ENCODE measurements around the gene ATXN7L3.
A peak's percentile ranks its signal among the peaks of the same experiment; 100 is the strongest.

The ATXN7L3 gene

DNA sequence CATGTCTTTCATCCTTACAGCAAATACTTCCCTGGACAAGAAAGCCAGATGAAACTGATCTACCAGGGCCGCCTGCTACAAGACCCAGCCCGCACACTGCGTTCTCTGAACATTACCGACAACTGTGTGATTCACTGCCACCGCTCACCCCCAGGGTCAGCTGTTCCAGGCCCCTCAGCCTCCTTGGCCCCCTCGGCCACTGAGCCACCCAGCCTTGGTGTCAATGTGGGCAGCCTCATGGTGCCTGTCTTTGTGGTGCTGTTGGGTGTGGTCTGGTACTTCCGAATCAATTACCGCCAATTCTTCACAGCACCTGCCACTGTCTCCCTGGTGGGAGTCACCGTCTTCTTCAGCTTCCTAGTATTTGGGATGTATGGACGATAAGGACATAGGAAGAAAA, 9.2 kb downstream of the ATXN7L3 start:
- DNase-seq (ENCODE audit: insufficient read length, low spot score): no peak
- FAIRE-seq: no peak
- TF ChIP-seq, protein P1, sequence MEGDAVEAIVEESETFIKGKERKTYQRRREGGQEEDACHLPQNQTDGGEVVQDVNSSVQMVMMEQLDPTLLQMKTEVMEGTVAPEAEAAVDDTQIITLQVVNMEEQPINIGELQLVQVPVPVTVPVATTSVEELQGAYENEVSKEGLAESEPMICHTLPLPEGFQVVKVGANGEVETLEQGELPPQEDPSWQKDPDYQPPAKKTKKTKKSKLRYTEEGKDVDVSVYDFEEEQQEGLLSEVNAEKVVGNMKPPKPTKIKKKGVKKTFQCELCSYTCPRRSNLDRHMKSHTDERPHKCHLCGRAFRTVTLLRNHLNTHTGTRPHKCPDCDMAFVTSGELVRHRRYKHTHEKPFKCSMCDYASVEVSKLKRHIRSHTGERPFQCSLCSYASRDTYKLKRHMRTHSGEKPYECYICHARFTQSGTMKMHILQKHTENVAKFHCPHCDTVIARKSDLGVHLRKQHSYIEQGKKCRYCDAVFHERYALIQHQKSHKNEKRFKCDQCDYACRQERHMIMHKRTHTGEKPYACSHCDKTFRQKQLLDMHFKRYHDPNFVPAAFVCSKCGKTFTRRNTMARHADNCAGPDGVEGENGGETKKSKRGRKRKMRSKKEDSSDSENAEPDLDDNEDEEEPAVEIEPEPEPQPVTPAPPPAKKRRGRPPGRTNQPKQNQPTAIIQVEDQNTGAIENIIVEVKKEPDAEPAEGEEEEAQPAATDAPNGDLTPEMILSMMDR (IDR thresholded peaks at IDR 0.05; ENCODE audit: insufficient read depth, missing control alignments): no peak

DNA sequence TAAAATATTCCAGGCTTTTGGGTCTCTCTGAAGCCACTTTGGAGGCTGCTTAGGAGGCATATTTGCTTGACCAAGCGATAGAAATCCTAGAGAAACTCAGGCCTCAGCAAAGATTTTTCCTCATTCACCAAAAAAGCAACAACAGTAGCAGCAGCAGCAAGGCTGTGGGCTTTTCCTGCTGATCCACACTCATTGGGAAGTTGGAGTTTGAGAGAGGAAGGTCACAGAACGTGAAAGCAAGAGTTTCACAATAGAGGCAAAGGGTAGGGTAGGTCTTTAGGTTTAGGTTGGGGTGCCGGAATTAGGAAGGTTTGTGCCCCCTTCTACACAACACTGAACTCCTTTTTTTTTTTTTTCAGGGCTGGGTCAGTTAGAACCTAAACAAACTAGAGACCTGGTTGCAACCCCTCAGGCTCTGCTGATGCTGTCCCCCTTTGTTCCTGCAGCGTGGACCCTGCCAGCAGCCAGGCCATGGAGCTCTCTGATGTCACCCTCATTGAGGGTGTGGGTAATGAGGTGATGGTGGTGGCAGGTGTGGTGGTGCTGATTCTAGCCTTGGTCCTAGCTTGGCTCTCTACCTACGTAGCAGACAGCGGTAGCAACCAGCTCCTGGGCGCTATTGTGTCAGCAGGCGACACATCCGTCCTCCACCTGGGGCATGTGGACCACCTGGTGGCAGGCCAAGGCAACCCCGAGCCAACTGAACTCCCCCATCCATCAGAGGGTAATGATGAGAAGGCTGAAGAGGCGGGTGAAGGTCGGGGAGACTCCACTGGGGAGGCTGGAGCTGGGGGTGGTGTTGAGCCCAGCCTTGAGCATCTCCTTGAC, 10.9 kb downstream of the ATXN7L3 start:
- FAIRE-seq: no peak
- DNase-seq (ENCODE audit: insufficient read length, low spot score): no peak
- TF ChIP-seq, protein P1 (IDR thresholded peaks at IDR 0.05; ENCODE audit: insufficient read depth, missing control alignments): no peak

- FAIRE-seq (no peak), DNase-seq (ENCODE audit: insufficient read length, low spot score) (peak; percentile 66)
- TF ChIP-seq, protein P1 (IDR thresholded peaks at IDR 0.05; ENCODE audit: insufficient read depth, missing control alignments): no peak
These were observed 12.4 kb downstream of the ATXN7L3 start for GRCh38 chr17:44187131-44187899.

GRCh38 chr17:44186307-44187130, 13.2 kb downstream of the ATXN7L3 start, which contains the start of gene TMUB2:
TMUB2 (plus strand) TSS chr17:44186972; CDS start chr17:44187709, 737 bp downstream.
- FAIRE-seq: no peak
- TF ChIP-seq, protein P1 (IDR thresholded peaks at IDR 0.05; ENCODE audit: insufficient read depth, missing control alignments): no peak
- DNase-seq (ENCODE audit: insufficient read length, low spot score): peak; percentile 98

- DNase-seq (ENCODE audit: insufficient read length, low spot score) (no peak), FAIRE-seq (no peak)
- TF ChIP-seq, protein P1 (IDR thresholded peaks at IDR 0.05; ENCODE audit: insufficient read depth, missing control alignments): no peak
These were observed 15.4 kb downstream of the ATXN7L3 start for GRCh38 chr17:44184212-44184810.

GRCh38 chr17:44183024-44183423, 16.7 kb downstream of the ATXN7L3 start:
- no peak for DNase-seq (ENCODE audit: insufficient read length, low spot score)
- TF ChIP-seq, protein P1 (IDR thresholded peaks at IDR 0.05; ENCODE audit: insufficient read depth, missing control alignments): no peak

More at GRCh38 chr17:44183024-44183423, 16.7 kb downstream of the ATXN7L3 start:
- FAIRE-seq: no peak
